IMR-90 (cell line): ENCODE measurements around the gene DMD. TPM values are rescaled to one million over a fixed set of nuclear protein-coding genes. Genes with fewer than 3 reads are reported as not detected.

Experiments
- ATAC-seq: fragments of 200-7000 bp; cut with Tn5 transposase; 2 replicates; pipeline ENCODE4 v1.9.1; 2020; ENCODE audit warnings: low read depth, mild to moderate bottlenecking, moderate library complexity
- BruUV-seq: library from RNA; stranded (reverse); fragments of 400-500 nt; replicated peaks from 2 replicates; lab custom pipeline; 2021; lab: Mats Ljungman, UMichigan
- CTCF ChIA-PET: fragments of 300-600 bp; formaldehyde crosslinking; extraction: SDS; loops from one replicate; lab custom pipeline; 2021; ENCODE audit warnings: antibody characterized with exemption; lab: Yijun Ruan, JAX
- POLR2A ChIA-PET: fragments of 300-600 bp; sonication (Branson Sonifier 250); formaldehyde crosslinking; loops from one replicate; lab custom pipeline; 2022; ENCODE audit warnings: antibody characterized with exemption; ENCODE audit not compliant: unreplicated experiment; lab: Charles Lee
- DNase-seq: peaks from one replicate; pipeline ENCODE4 v3.0.0; 2013
- H2AFZ ChIP-seq: replicated peaks from 2 replicates; pipeline ENCODE3; 2013; ENCODE audit warnings: low read length, mild to moderate bottlenecking; ENCODE audit not compliant: poor library complexity
- H2AK5ac ChIP-seq: 2 replicates; pipeline ENCODE4 v1.6.1; 2013; ENCODE audit warnings: low read depth, low read length, inconsistent platforms
- H2AK9ac ChIP-seq: replicated peaks from 2 replicates; pipeline ENCODE3; 2013; ENCODE audit warnings: mild to moderate bottlenecking, low read depth, low read length, moderate library complexity; ENCODE audit not compliant: poor library complexity
- H2BK120ac ChIP-seq: 2 replicates; pipeline ENCODE4 v1.6.1; 2013; ENCODE audit warnings: low read depth, low read length, inconsistent platforms
- H2BK15ac ChIP-seq: 3 replicates; pipeline ENCODE4 v1.6.1; 2013; ENCODE audit warnings: low read depth, low read length, inconsistent platforms
- H2BK20ac ChIP-seq: 2 replicates; pipeline ENCODE4 v1.6.1; 2013; ENCODE audit warnings: low read depth, mild to moderate bottlenecking, inconsistent platforms, low read length, moderate library complexity
- H2BK5ac ChIP-seq: 2 replicates; pipeline ENCODE4 v1.6.1; 2013; ENCODE audit warnings: mild to moderate bottlenecking, low read depth, low read length, inconsistent platforms; ENCODE audit not compliant: poor library complexity, severe bottlenecking
- H3K14ac ChIP-seq: replicated peaks from 2 replicates; pipeline ENCODE4 v1.6.1; 2013; ENCODE audit warnings: low read depth, low read length, inconsistent platforms
- H3K18ac ChIP-seq: 2 replicates; pipeline ENCODE4 v1.6.1; 2013; ENCODE audit warnings: low read depth, low read length, control low read depth
- H3K23ac ChIP-seq: 2 replicates; pipeline ENCODE4 v1.6.1; 2013; ENCODE audit warnings: low read depth, low read length, inconsistent platforms
- H3K27ac ChIP-seq: 2 replicates; pipeline ENCODE4 v1.5.1; 2013; ENCODE audit warnings: mild to moderate bottlenecking, control low read depth, low read length; ENCODE audit not compliant: insufficient read depth
- H3K27me3 ChIP-seq: 2 replicates; pipeline ENCODE4 v1.6.1; 2013; ENCODE audit warnings: low read length; ENCODE audit not compliant: control insufficient read depth, insufficient read depth
- H3K36me3 ChIP-seq: 2 replicates; pipeline ENCODE4 v1.6.1; 2013; ENCODE audit warnings: low read length, mixed read lengths; ENCODE audit not compliant: control insufficient read depth, insufficient read depth
- H3K4ac ChIP-seq: 2 replicates; pipeline ENCODE4 v1.6.1; 2013; ENCODE audit warnings: low read depth, low read length, inconsistent platforms
- H3K4me1 ChIP-seq: 2 replicates; pipeline ENCODE4 v1.6.1; 2013; ENCODE audit warnings: low read length, mixed read lengths; ENCODE audit not compliant: control insufficient read depth, insufficient read depth
- H3K4me2 ChIP-seq: 2 replicates; pipeline ENCODE4 v1.6.1; 2013; ENCODE audit warnings: low read depth, mild to moderate bottlenecking, control low read depth, low read length, moderate library complexity
- H3K4me3 ChIP-seq: 2 replicates; pipeline ENCODE4 v1.5.1; 2013; ENCODE audit warnings: low read depth, mild to moderate bottlenecking, control low read depth, low read length, moderate library complexity; ENCODE audit not compliant: insufficient read depth
- H3K56ac ChIP-seq: 2 replicates; pipeline ENCODE4 v1.6.1; 2013; ENCODE audit warnings: low read length, inconsistent platforms; ENCODE audit not compliant: insufficient read depth; ENCODE audit errors: extremely low read depth
- H3K79me1 ChIP-seq, 2 experiments: 2 replicates each; pipeline ENCODE4 v1.6.1; 2013; ENCODE audit warnings: low read length in 2 of 2, inconsistent platforms in 1 of 2, low read depth in 1 of 2
- H3K9ac ChIP-seq: 2 replicates; pipeline ENCODE4 v1.6.1; 2013; ENCODE audit warnings: low read depth, low read length, control low read depth
- H3K9me1 ChIP-seq: 2 replicates; pipeline ENCODE4 v1.6.1; 2013; ENCODE audit warnings: low read length, inconsistent platforms; ENCODE audit not compliant: insufficient read depth
- H3K9me3 ChIP-seq: 2 replicates; pipeline ENCODE4 v1.6.1; 2013; ENCODE audit warnings: low read length; ENCODE audit not compliant: control insufficient read depth, insufficient read depth
- H4K20me1 ChIP-seq: 2 replicates; pipeline ENCODE4 v1.6.1; 2013; ENCODE audit warnings: low read length, inconsistent platforms; ENCODE audit not compliant: insufficient read depth
- H4K5ac ChIP-seq: 2 replicates; pipeline ENCODE4 v1.6.1; 2013; ENCODE audit warnings: mild to moderate bottlenecking, low read depth, low read length, control low read depth
- H4K8ac ChIP-seq, 2 experiments: 2 replicates each; pipeline ENCODE4 v1.6.1; 2013; ENCODE audit warnings: low read depth in 2 of 2, low read length in 2 of 2, control low read depth in 1 of 2, inconsistent platforms in 1 of 2
- H4K91ac ChIP-seq: 2 replicates; pipeline ENCODE4 v1.6.1; 2013; ENCODE audit warnings: low read depth, low read length, inconsistent platforms; ENCODE audit not compliant: insufficient read depth
- CEBPB ChIP-seq: IDR thresholded peaks from 2 replicates; pipeline ENCODE4 v1.6.1; 2012; ENCODE audit warnings: low read depth, low read length, improper control_type of control experiment
- FOS ChIP-seq: fragments of 150-350 bp; IDR thresholded peaks from 2 replicates; pipeline ENCODE4 v1.6.1; 2016; ENCODE audit warnings: low read depth, low read length
- MAZ ChIP-seq: IDR thresholded peaks from 2 replicates; pipeline ENCODE4 v1.6.1; 2012; ENCODE audit warnings: low read depth, mild to moderate bottlenecking, low read length, improper control_type of control experiment, moderate library complexity, borderline replicate concordance
- MXI1 ChIP-seq: IDR thresholded peaks from 2 replicates; pipeline ENCODE4 v1.6.1; 2012; ENCODE audit warnings: low read depth, mild to moderate bottlenecking, low read length, moderate library complexity, borderline replicate concordance
- RFX5 ChIP-seq: IDR thresholded peaks from 2 replicates; pipeline ENCODE4 v1.8.0; 2012; ENCODE audit warnings: low read depth, mild to moderate bottlenecking, low read length, moderate library complexity
- WGBS, 2 experiments: methylation state at CpG; one replicate each; pipeline versions ENCODE4 v1.1.5 to v1.1.7; 2013; ENCODE audit warnings: missing lambda C conversion rate in 2 of 2; ENCODE audit not compliant: insufficient read length in 1 of 2; ENCODE audit errors: extremely low coverage in 2 of 2; 5-methylcytosine and 5-hydroxymethylcytosine counted together
- dilution Hi-C: fragments of 300-500 bp; cut with HindIII; formaldehyde crosslinking; loops from one replicate; pipeline ENCODE4 v1.14.3; 2018; ENCODE audit warnings: low sequenced_read_pairs; ENCODE audit not compliant: unreplicated experiment
- in situ Hi-C: fragments of 300-500 bp; cut with MboI; formaldehyde crosslinking; loops from 3 replicates; pipeline ENCODE4 v1.14.3; 2019; ENCODE audit warnings: low sequenced_read_pairs, inconsistent platforms, mixed read lengths
- intact Hi-C: fragments of 100-400 bp; cut with micrococcal nuclease; formaldehyde crosslinking; loops from 2 replicates; pipeline ENCODE4 v1.10.0; 2022
- polyA plus RNA-seq, 3 experiments: library from polyadenylated mRNA; depleted of rRNA; stranded (reverse); fragments of >200 nt; gene quantifications; 2 replicates each; pipeline ENCODE4 v1.2.3, GENCODE V29; 2012; ENCODE audit warnings: low replicate concordance in 1 of 3
- total RNA-seq: library from RNA; depleted of rRNA; stranded (reverse); fragments of >200 nt; gene quantifications from 2 replicates; pipeline ENCODE4 v1.2.3, GENCODE V29; 2012
- TF ChIP-seq, protein P1 (sequence below): conservative IDR thresholded peaks from 2 replicates; pipeline ENCODE4 v1.5.1; 2012; ENCODE audit warnings: mild to moderate bottlenecking, low read depth, low read length, improper control_type of control experiment
- TF ChIP-seq, protein P2 (sequence below): fragments of 150-350 bp; IDR thresholded peaks from 2 replicates; pipeline ENCODE4 v1.6.1; 2016; ENCODE audit warnings: low read depth, mild to moderate bottlenecking, low read length, moderate library complexity, borderline replicate concordance

The DMD gene
- total and polyA plus RNA-seq, 2 of the 4 experiments (the other 2 are of a cell fraction): 6.6 to 11.8 TPM

DNA sequence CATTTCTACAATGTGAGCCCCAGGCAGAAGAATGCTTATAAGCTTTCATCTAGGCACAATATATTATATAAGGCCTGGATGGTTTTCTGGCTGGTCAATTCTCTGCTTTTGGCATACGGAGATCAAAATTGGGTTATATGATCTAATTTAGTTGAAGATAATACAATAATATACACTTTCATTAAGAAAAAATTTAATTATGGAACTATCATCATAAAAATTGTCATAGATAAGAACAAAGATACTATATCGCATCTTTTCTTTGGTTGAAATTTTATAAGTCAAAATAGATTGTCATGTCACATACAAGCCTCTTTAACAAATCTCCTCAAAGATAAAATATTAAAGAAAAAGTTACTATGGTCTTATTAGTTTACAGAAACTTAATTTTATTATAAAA is 17.1 kb downstream of the DMD start:
- ChIA-PET CTCF (no interaction called here), POLR2A (no interaction called here)
- no peak overlapping the region for H2AFZ ChIP-seq
- no peak overlapping the region for H3K18ac ChIP-seq
- no CpG with 5 or more reads among the region's 2 CpGs for WGBS, 2 experiments
- H3K14ac ChIP-seq: no peak overlapping the region
- H3K4ac ChIP-seq: no peak overlapping the region
- H3K79me1 ChIP-seq: no peaks in the 10 kb centered on the region
- no peak for ATAC-seq
- H3K36me3 ChIP-seq: no peaks in the 10 kb centered on the region
- in situ Hi-C loops (no loop called here), intact Hi-C loops (no loop called here), dilution Hi-C loops (no loop called here)
- no peak overlapping the region for H3K4me3 ChIP-seq
- H3K9me3 ChIP-seq: no peaks in the 10 kb centered on the region
- H2AK5ac ChIP-seq: no peak overlapping the region
- no peak overlapping the region for H2BK15ac ChIP-seq
- TF ChIP-seq, protein P1, sequence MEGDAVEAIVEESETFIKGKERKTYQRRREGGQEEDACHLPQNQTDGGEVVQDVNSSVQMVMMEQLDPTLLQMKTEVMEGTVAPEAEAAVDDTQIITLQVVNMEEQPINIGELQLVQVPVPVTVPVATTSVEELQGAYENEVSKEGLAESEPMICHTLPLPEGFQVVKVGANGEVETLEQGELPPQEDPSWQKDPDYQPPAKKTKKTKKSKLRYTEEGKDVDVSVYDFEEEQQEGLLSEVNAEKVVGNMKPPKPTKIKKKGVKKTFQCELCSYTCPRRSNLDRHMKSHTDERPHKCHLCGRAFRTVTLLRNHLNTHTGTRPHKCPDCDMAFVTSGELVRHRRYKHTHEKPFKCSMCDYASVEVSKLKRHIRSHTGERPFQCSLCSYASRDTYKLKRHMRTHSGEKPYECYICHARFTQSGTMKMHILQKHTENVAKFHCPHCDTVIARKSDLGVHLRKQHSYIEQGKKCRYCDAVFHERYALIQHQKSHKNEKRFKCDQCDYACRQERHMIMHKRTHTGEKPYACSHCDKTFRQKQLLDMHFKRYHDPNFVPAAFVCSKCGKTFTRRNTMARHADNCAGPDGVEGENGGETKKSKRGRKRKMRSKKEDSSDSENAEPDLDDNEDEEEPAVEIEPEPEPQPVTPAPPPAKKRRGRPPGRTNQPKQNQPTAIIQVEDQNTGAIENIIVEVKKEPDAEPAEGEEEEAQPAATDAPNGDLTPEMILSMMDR: no peak
- TF ChIP-seq FOS (no peak), MXI1 (no peak), RFX5 (no peak), CEBPB (no peak), MAZ (no peak)
- TF ChIP-seq, protein P2, sequence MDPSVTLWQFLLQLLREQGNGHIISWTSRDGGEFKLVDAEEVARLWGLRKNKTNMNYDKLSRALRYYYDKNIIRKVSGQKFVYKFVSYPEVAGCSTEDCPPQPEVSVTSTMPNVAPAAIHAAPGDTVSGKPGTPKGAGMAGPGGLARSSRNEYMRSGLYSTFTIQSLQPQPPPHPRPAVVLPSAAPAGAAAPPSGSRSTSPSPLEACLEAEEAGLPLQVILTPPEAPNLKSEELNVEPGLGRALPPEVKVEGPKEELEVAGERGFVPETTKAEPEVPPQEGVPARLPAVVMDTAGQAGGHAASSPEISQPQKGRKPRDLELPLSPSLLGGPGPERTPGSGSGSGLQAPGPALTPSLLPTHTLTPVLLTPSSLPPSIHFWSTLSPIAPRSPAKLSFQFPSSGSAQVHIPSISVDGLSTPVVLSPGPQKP: no peak
- H4K91ac ChIP-seq: no peak overlapping the region
- 0 out of 2 replicates have a peak, but pooled peaks cover 3% of the 10 kb centered on the region for H3K4me1 ChIP-seq
- no peaks in the 10 kb centered on the region for H4K20me1 ChIP-seq
- no peak for DNase-seq
- no peak overlapping the region for H3K23ac ChIP-seq
- no peak overlapping the region for H4K8ac ChIP-seq
- H3K27ac ChIP-seq: no peak overlapping the region
- no peak overlapping the region for H3K56ac ChIP-seq
- no peaks in the 10 kb centered on the region for H3K9me1 ChIP-seq
- H4K5ac ChIP-seq: no peak overlapping the region
- H3K4me2 ChIP-seq: no peak overlapping the region
- H3K27me3 ChIP-seq: no peaks in the 10 kb centered on the region
- no TSS peak for BruUV-seq
- H2BK5ac ChIP-seq: no peak overlapping the region
- H3K9ac ChIP-seq: no peak overlapping the region
- H2BK120ac ChIP-seq: no peak overlapping the region
- no peak overlapping the region for H2AK9ac ChIP-seq
- H2BK20ac ChIP-seq: no peak overlapping the region
